ENCODE measurements around the gene SYCP2.

GRCh38 chr20:59831024-59831915 lies 102.2 kb downstream of the SYCP2 start:
- TF ChIP-seq POLR2A (IDR thresholded peaks at IDR 0.05; ENCODE audit: low read length) (no peak), GATA1 (IDR thresholded peaks at IDR 0.05; ENCODE audit: low read depth, low read length) (no peak)

Measured in erythroblast (primary cell).